CD4-positive, alpha-beta T cell treated with Interleukin-15 for 4 hours (primary cell): ENCODE measurements around the gene GNAI3.

Experiments used
- DNase-seq: peaks from one replicate; pipeline ENCODE4 v3.0.0-alpha.2; 2020; ENCODE audit warnings: low spot score

GNAI3 gene

GRCh38 chr1:109527098-109527811 lies 21.2 kb upstream of the GNAI3 start:
- no peak for DNase-seq

GRCh38 chr1:109527846-109528695 lies 20.3 kb upstream of the GNAI3 start:
- DNase-seq = no peak

GRCh38 chr1:109528712-109529111 lies 19.7 kb upstream of the GNAI3 start:
- no peak for DNase-seq

- no peak for DNase-seq
Observed at GRCh38 chr1:109529881-109530456, 18.4 kb upstream of the GNAI3 start.

GRCh38 chr1:109530457-109531087 lies 17.8 kb upstream of the GNAI3 start:
- DNase-seq = no peak

- DNase-seq = no peak
Observed at GRCh38 chr1:109531380-109531779, 17.0 kb upstream of the GNAI3 start.

GRCh38 chr1:109531826-109532364 lies 16.5 kb upstream of the GNAI3 start:
- no peak for DNase-seq

- peak; percentile 91 for DNase-seq
Observed at GRCh38 chr1:109532365-109533136, 15.9 kb upstream of the GNAI3 start.

- DNase-seq = no peak
Observed at GRCh38 chr1:109534307-109534858, 14.0 kb upstream of the GNAI3 start.

GRCh38 chr1:109535481-109535880 lies 12.9 kb upstream of the GNAI3 start:
- no peak for DNase-seq

- no peak for DNase-seq
Observed at GRCh38 chr1:109535971-109536491, 12.4 kb upstream of the GNAI3 start.

GRCh38 chr1:109537450-109538178 lies 10.8 kb upstream of the GNAI3 start:
- DNase-seq = no peak

- no peak for DNase-seq
Observed at GRCh38 chr1:109538827-109539555, 9.4 kb upstream of the GNAI3 start.

GRCh38 chr1:109539676-109540075 lies 8.7 kb upstream of the GNAI3 start, which contains the start of gene GPR61:
Gene GPR61 (plus strand): TSS chr1:109539872. CDS start chr1:109543023, 3,151 bp downstream.
- no peak for DNase-seq

- DNase-seq = no peak
Observed at GRCh38 chr1:109541102-109541501, 7.3 kb upstream of the GNAI3 start.

- DNase-seq = no peak
Observed at GRCh38 chr1:109542657-109543056, 5.8 kb upstream of the GNAI3 start.

GRCh38 chr1:109543283-109543987 lies 5.0 kb upstream of the GNAI3 start:
- no peak for DNase-seq

GRCh38 chr1:109543988-109544735 lies 4.3 kb upstream of the GNAI3 start:
- no peak for DNase-seq
